ENCODE measurements around the gene SAV1.

GRCh38 chr14:50711043-50711442 lies 42.9 kb upstream of the SAV1 start:
- TF ChIP-seq CREB5 (CRISPR knock-in tag; IDR thresholded peaks at IDR 0.05; ENCODE audit: low read depth) (no peak), RARB (CRISPR knock-in tag; IDR thresholded peaks at IDR 0.05) (no peak), PATZ1 (CRISPR knock-in tag; IDR thresholded peaks at IDR 0.05; ENCODE audit: borderline replicate concordance) (no peak), ZFP3 (CRISPR knock-in tag; IDR thresholded peaks at IDR 0.05) (no peak), ZNF8 (CRISPR knock-in tag; IDR thresholded peaks at IDR 0.05) (no peak), OSR1 (CRISPR knock-in tag; IDR thresholded peaks at IDR 0.05) (no peak), ZFP30 (CRISPR knock-in tag; IDR thresholded peaks at IDR 0.05) (no peak), ZC3H10 (CRISPR knock-in tag; IDR thresholded peaks at IDR 0.05) (no peak), GLIS3 (CRISPR knock-in tag; IDR thresholded peaks at IDR 0.05) (no peak), BACH2 (CRISPR knock-in tag; IDR thresholded peaks at IDR 0.05; ENCODE audit: borderline replicate concordance) (no peak), CSDC2 (CRISPR knock-in tag; IDR thresholded peaks at IDR 0.05) (no peak), CSRNP3 (CRISPR knock-in tag; IDR thresholded peaks at IDR 0.05) (no peak)

All from SK-N-SH treated with all-trans-retinoic acid at 6 μM for 48 hours (cell line).